DND-41 (cell line): ENCODE measurements around the gene LDLR.

Experiments
- CTCF ChIP-seq: IDR thresholded peaks from 2 replicates; pipeline ENCODE4 v1.5.1; 2012; ENCODE audit warnings: borderline replicate concordance, low read length, moderate library complexity, mild to moderate bottlenecking; ENCODE audit not compliant: poor library complexity, severe bottlenecking; ENCODE audit errors: extremely low read depth
- EZH2 ChIP-seq: IDR thresholded peaks from 3 replicates; pipeline ENCODE4 v1.6.1; 2012; ENCODE audit warnings: borderline replicate concordance, low read depth, mild to moderate bottlenecking, moderate library complexity, low read length, inconsistent platforms; ENCODE audit not compliant: severe bottlenecking

GRCh38 chr19:11054200-11054599 lies 35.1 kb upstream of the LDLR start:
- TF ChIP-seq EZH2 = no peak
- no peak for TF ChIP-seq CTCF
